MV-4-11 (cell line): ENCODE data around the gene DYNC1H1.

Experiments used
- DNase-seq: peaks from one replicate; lab custom pipeline; 2025; lab: John Stamatoyannopoulos, UW

The DYNC1H1 gene

DNA sequence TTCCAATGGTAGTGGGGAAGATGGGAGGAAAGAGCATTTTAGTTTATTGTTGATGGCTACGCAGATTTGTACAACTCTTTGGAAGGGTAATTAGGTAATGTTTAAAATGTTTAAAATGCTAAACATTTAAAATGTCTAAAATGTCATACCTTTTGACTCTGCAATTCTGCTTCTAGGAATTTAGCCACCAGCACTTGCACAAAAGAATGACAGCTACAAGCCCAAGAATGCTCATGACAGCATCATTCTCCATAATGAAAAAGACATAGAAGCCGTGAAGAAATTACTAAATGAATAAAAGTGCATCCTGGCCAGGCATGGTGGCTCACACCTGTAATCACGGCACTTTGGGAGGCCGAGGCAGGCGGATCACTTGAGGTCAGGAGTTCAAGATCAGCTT lies 19.9 kb upstream of the DYNC1H1 start:
- DNase-seq, result no peak

DNA sequence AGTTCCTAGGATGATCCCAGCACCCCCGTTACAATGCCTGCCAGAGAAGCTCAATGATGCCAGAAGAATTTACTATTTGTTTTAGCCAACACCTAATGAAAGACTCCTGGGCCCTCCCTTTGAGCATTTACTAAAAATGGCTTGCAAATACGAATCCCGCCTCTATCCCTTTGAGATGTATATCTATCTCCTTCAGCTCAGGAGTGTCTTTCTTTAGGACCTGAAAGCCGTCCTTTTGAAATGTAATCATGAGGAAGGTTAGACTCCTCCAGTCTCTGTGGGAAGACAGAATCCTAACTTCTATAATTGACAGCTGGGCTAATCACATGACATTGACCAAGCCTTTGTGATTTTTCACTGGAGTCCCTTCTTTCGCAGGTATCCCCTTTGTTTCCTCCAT lies 19.2 kb upstream of the DYNC1H1 start:
- no peak for DNase-seq

DNA sequence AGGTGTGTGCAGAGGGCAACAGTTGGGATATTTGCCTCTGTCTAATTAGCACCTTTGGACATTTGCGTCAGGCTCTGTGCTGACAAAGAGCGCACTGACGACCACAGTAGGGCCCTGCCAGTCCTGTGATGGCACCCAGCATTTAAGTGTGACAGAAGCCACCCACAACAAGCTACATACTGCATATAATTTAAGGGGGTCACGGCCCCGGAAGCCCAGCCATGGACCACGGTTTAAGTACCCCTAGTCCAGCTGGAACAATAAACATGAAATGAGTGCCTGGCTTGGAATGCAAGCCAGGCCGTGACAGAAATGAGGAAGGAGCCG lies 16.8 kb upstream of the DYNC1H1 start:
- DNase-seq, result no peak

DNA sequence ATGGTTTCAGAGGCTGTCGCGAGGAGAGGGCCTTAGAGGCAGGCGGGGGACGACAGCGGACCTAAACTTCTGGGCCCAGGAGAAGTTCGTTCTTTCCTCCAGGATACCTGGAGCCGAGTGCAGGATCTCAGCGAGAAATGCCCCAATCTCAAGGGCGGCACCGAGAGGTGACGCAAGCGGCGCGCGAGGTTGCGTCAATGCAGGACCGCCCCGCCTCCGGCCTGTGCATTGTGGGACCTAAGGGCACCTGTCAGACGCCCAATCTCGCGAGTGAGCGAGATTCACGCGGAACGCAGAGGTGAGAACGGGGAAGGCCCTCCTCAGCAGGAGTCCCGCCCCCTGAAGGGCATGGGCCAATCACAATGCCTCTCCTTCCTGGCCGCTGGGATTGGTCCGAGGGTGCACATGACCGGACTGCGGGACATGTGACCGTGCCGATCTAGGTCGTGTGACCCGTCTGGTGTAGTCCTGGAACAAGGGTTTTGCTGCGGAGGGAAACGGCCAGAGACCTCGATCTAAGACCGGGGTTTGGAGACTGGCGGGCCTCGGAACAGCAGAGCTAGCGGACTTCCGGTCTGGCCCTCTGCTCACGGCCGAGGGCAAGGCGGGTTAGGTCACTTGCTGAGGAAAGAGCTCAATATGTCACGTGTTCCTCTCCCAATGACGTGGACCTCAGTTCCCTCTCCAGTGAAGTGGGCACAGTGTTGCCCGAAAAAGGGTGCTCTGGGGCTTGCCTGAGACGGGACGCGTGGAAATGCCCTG lies 16.3 kb upstream of the DYNC1H1 start:
- peak; percentile 100 for DNase-seq

DNA sequence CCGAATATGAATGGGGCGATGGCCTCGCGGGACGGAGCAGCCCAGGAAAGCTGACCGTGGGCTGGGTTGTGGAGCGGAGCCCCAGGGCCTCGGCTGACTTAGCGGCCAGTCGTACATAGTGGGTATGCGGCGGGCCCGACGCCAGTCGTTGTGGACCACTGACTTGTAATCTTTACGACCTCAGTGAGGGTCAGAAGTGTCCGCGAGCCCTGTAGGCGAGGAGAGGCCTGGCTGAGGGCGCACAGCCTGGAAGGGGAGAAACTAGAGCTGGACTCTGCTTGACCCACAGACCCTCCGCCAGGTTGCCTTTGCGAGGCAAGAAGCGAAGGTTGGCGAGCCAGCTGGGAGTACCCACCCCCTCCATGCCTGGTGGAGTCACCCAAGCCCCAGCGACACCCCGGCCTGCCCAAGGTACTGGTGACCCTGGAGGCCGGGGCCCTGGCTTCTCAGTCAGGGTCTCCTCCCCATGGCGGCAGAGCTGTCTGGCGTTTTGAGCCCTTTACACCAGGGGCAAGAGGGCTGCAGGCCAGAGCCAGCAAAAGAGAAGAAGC lies 15.6 kb upstream of the DYNC1H1 start:
- DNase-seq, result no peak

DNA sequence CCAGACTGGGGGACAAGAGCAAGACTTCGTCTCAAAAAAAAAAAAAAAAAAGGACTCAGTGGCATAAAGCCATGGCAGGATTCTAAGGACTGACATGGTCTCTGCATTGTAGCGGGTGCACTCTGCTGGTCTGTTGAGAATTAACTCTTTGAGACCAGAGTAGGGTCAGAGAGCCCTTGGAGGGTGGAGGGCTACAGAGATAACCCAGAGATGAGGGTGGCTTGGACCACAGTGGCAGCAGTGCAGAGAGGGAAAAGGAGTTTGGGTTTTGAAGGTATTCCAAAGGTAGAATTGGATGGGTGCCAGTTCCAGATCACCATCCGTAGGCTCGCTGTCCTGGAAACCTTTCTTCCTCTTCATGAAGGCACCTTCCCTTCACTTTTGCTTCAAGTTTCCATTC lies 14.3 kb upstream of the DYNC1H1 start:
- no peak for DNase-seq

DNA sequence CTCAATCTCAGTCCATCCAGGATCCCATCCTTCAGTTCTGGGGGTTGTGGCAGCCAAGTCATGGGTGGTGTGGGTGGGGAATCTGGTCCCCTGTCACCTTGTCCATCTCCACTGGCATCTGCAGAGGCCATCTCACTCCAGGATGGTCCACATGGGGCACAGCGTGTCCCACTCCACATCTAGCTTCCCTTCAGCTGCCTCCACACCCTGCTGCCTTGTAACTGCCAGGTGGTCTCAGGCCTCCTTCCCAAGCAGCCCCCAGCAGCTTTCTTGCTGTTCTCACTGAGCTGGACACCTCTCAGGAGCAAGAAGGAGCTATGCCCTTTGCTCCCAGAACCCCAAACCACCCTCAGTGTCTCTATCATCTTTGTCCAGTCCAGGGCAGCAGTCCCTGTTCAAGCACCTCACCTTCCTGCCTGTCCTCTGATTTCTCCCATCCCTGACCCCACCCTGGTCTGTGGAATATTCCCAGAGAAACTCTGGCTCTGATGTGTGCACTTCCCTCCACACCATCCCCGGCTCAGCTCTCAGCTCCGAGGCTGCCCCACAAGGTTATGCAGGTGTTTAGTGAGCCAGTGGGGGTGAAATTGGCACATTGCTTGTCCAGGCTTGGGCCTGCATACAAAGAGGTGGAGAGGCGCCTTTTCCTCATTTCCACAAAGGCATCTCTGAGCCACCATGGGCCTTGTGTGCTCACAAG lies 13.7 kb upstream of the DYNC1H1 start:
- DNase-seq, result no peak

DNA sequence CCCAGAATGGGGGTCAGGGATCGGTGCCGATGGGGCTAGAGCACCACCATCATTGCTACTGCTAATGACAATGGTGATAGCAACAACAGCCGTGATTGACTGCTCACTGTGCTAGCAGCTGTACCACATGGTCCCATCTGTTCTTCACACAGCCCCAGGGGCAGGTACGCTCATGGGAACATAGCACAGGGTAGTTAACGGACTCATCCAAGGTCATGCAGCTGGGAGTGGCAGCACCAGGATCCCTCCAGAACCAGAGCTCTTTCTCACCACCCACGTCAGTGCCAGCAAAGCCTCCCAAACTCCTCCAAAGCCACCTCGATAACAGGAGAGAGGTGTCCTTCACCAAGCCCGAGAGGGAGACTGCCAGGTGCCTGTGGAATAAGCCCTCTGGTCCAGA lies 11.2 kb upstream of the DYNC1H1 start:
- DNase-seq, result no peak

DNA sequence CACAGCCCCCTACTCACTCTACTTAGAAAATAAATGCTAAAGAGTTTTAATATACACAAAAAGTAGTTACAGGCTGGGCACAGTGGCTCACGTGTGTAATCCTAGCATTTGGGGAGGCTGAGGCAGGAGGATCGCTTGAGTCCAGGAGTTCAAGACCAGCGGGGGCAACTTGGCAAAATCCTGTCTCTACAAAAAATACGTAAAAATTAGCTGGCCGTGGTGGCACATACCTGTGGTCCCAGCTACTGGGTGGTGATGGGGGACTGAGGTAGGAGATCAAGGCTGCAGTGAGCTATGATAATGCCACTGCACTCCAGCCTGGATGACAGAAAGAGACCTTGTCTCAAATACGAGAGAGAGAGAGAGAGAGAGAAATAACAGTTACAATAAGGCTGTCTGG lies 9.9 kb upstream of the DYNC1H1 start:
- no peak for DNase-seq

DNA sequence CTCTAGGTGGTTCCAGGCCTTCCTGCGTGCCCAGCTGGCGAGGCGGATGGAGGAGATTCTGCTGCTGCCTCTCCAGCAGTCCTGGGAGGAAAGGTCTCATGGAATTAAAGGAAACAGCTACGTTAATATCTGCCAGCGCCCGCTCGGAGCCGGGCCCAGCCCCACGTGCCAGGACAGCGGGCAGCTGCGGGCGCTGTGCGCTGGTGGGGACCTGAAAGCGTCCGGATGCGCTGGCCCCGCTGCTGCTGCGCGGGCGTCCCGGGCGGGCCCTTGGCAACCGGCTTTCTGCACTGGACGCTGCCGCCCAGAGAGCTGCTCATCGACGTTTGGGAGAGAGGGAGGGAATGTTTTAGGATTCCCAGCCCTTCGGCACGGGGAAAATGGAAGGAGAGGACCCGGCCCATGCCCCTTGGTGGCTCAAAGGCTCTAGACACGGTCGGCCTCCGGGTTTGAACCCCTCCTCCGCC lies 8.6 kb upstream of the DYNC1H1 start:
- no peak for DNase-seq

DNA sequence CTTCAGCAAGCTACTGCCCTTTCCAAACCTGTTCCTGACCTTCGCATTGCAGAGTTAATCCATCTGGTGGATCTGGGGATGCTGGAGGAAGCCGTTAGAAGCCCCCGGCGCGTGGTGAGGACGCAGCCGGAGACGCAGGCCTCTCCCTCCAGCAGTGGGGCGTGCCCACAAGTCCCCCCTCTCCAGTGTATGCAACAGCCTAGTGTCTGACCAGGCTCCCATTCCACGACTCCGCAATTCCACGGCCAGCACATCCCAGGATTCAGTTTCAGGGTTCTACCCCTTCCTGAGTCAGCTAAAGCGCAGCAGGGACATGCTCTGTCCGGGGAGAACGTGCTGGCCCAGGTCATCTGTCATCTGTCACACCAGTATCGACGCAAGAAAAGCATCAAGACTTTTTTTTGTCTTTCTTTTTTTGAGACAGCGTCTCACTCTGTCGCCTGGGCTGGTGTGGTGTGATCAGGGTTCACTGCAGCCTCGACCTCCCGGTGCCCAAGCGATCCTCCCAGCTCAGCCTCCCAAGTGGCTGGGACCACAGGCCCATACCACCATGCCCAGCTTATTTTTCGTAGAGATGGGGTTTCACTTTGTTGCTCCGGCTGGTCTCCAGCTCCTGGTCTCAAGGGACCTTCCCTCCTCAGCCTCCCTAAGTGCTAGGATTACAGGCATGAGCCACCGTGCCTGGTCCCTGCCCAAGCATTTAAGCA lies 8.0 kb upstream of the DYNC1H1 start:
- DNase-seq, result no peak

DNA sequence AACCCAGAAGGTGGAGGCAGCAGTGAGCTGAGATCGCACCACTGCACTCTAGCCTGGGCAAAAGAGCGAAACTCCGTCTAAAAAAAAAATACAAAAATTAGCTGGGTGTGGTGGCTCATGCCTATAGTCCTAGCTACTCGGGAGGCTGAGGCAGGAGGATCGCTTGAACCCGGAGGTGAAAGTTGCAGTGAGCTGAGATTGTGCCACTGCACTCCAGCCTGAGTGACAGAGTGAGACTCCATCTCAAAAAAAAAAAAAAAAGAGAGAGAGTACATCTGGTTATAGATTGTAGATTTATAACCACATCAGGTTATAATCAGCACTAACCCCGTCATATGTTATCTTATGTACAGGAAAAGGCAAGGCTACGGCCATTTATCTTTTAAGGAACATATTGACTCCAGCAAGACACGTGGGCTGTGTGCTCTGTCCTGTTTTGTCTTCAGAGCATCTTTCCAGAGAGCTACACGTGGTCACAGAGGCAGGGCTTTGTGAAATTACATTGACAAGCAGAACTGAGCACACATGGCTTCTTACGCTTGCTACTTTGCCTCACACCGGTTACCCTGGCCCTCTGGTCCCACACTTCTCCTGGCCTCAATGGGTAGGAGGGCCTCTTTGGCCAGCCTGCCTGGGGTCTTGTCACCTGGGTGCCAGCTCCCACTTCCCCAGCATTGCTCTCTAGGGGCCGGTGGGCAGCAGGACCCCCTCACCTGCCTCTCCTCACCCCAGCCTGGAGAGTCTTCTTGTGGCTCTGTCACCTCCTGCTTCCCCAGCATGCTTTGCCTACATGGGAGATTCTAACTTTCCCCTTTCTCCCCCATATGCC lies 6.8 kb upstream of the DYNC1H1 start:
- no peak for DNase-seq

DNA sequence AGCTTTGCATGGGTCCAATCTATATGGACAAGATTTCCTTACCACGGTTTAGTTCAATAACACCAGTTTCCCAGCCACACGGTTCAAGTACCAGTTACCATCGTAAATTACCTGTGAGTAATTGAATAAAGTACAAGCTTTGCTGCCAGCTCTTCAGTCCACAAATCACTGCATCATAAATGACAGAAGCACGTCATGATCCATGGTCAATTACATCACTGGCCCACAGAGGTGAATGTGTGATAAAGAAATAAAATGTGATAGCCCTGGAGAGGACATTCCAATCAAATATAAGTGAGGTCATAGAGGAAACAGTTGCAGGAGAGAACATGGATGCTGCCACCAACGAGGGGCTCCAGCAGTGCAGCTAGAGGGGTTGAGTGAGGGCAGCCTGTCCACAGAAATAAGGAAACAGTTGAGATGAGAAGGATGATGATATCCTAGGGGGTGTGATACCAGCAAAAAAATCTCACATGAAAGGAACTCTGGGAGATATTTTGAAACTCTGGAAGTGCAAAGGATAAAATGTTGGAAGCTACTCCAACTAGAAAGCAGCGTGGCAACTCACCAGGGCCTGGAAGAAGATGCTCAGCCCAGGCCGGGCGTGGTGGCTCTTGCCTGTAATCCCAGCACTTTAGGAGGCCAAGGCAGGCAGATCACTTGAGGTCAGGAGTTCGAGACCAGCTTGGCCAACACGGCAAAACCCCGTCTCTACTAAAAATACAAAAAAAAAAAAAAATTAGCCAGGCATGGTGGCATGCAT lies 5.8 kb upstream of the DYNC1H1 start:
- DNase-seq, result no peak

DNA sequence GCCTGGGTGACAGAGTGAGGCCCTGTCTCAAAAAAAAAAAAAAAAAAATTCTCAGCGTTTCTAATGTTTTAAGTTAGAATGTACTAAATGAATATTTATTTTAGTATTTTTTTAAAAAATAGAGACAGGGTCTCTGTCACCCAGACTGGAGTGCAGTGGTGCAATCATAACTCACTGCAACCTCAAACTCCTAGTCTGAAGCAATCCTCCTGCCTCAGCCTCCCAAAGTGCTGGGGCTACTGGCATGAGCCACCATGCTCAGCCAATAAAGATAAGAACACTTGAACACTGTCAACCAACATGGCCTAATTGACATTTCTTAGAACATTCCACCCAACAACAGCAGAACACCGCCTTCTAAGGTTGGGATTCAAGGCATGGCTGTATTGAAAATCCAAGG lies 5.1 kb upstream of the DYNC1H1 start:
- peak; percentile 47 for DNase-seq

DNA sequence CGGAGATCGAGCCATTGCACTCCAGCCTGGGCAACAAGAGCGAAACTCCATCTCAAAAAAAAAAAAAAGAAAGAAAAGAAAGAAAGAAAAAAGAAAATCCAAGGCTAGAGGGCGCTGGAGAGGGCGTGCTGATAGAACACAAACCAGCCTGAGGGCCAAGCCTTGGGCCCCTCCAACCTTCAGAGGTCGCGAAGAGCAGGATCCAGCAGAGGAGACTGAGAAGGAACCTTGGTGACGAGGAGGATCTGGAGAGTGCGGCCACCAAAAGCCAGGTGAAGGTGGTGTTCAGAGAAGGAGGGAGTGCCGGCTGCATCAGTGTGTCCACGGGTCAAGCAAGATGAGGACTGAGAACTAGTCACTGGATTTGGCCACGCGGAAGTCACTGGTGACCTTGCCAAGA lies 4.1 kb upstream of the DYNC1H1 start:
- DNase-seq, result peak; percentile 39

DNA sequence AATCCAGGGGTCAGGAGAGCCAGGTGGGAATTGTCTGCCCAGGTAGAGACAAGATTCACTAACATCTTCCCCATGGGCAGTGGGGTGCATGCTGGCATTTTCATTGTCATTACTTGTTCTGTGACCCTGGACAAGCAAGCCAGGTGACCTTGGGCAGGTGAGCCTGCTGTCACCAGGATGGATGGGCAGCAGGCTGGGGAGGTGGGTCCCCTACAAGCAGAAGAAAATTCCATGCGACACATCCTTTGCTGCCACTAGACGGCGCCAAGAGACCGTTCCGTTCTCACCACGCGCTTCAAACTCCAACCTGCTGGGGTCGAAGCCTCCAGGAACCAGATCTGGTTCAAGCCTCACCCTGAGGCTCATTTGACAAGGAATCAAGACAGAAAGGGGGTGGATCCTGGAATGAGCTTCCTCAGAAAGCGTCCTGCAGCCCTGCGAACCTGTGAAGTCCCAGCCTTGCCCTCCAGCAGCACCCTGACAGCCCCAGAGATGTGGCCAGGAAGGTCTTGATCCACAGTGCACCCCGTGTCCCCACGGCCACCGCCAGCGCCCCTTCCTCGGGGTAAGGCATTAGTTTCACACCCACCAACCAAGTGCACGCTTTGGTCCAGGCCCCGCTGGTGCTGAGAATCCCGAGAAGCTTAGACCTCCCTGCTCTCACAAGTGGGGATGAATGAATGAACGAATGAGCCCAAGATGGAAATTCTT lies 3.2 kb upstream of the DYNC1H1 start:
- DNase-seq, result peak; percentile 74

DNA sequence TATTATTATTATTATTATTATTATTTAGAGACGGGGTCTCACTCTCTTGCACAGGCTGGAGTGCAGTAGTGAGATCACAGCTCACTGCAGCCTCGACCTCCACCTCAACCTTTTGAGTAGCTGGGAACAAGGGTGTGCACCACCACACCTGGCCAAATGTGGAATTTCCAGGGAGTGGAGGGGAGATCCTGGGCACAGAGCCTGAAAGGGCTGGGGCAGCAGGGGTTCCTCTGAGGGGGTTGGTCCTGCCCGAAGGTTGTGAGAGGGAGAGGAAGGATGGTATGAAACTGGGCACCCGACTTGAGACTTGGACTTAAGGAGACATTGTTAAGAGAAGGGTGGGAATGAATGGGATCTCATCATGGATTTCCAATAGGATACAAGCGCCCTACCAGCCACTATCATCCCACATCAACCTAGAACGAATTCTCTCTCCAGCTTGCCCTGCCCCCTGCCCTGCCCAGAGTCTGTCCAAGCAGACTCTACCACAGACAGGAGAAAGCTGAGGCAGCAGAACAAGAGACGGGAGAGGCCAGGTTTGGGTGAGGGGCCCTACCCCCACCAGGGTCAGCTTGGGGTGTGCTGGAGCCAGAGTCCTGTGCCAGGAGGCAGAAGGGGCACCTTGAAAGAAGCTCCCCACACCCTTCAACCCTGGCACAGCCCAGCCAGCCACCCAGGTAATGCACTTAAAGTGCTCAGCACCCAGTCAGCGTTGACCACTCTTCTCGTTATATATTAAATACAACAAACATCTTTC lies 2.4 kb upstream of the DYNC1H1 start:
- no peak for DNase-seq

DNA sequence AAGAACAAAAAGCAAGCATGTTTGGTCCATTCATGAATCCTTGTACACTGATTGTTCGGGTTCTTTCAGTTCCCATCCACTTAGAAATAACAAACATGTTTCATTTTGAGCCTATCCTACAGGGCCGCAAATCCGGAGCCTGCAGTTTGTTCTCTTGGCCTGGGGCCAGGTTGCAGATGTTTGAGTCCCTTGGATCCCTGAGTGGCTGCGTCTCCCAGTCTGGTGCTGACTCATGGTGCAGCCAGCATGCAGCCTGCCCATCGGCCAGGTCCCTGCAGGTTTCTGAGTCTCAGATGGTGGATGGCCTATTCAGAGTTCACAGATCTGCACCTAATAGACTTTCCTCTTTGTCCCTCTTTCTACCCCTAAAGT lies 1.9 kb upstream of the DYNC1H1 start:
- no peak for DNase-seq

DNA sequence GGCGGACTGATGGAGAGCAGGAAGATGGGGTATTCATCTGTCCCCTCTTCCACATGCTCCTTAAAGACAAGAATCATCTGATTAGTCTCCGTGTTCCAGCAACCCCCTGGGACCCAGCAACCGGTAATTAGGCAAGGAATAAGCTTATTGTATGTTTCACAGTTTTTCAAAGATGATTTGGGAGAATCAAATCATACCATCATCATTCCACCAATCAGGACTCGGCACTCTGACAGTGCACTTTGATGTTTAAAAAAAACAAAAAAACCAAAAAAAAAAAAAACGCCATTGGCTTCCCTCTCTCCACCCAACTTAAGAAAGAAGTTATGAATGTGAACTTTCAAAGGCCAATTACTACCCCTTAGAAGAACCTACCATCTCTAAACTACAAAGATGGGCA lies 1.3 kb upstream of the DYNC1H1 start:
- no peak for DNase-seq
